Heart left ventricle (tissue), 16 donors: Measurements from ENCODE around the gene DVL1. TPM values are rescaled to one million over a fixed set of nuclear protein-coding genes. Genes with fewer than 3 reads are reported as not detected.

Experiments used
- ATAC-seq, 4 donors: fragments of 200-7000 bp; cut with Tn5 transposase; one replicate each; pipeline ENCODE4 v1.9.1; 2020 to 2022; ENCODE audit warnings: moderate library complexity in 4 of 4, mild to moderate bottlenecking in 3 of 4, moderate number of reproducible peaks in 1 of 4
- DNase-seq, 5 donors: peaks; one replicate each; pipeline ENCODE4 v3.0.0-alpha.2; 2020
- H3K27ac ChIP-seq, 12 donors: fragments of 200-600 bp; sonication (generic) in 4 of 12; one replicate each; pipeline versions ENCODE4 v1.5.0 to v1.8.0; 2016 to 2022; ENCODE audit warnings: mild to moderate bottlenecking in 2 of 12
- H3K27me3 ChIP-seq, 9 donors: fragments of 200-600 bp; sonication (generic) in 2 of 9; one replicate each; pipeline versions ENCODE4 v1.5.1 to v1.8.0; 2016 to 2022; ENCODE audit warnings: mild to moderate bottlenecking in 3 of 9
- H3K36me3 ChIP-seq, 9 donors: fragments of 200-600 bp; sonication (generic) in 2 of 9; one replicate each; pipeline versions ENCODE4 v1.5.0 to v1.8.0; 2018 to 2022; ENCODE audit warnings: mild to moderate bottlenecking in 2 of 9
- H3K4me1 ChIP-seq, 12 donors: fragments of 200-600 bp; sonication (generic) in 4 of 12; one replicate each; pipeline versions ENCODE4 v1.5.0 to v1.8.0; 2016 to 2022; ENCODE audit warnings: mild to moderate bottlenecking in 3 of 12
- H3K4me3 ChIP-seq, 12 donors: fragments of 200-600 bp; sonication (generic) in 4 of 12; one replicate each; pipeline versions ENCODE4 v1.5.0 to v1.8.0; 2017 to 2022; ENCODE audit warnings: mild to moderate bottlenecking in 9 of 12, moderate library complexity in 4 of 12
- H3K9me3 ChIP-seq, 12 donors: fragments of 200-600 bp; sonication (generic) in 4 of 12; one replicate each; pipeline versions ENCODE4 v1.5.0 to v1.8.0; 2016 to 2022; ENCODE audit warnings: mild to moderate bottlenecking in 1 of 12
- CTCF ChIP-seq, 12 donors: fragments of 200-600 bp; sonication (generic) in 4 of 12; IDR thresholded peaks; one replicate each; pipeline versions ENCODE4 v1.5.0 to v1.8.0; 2018 to 2022; ENCODE audit warnings: antibody characterized with exemption in 12 of 12, mild to moderate bottlenecking in 5 of 12
- POLR2A ChIP-seq, 2 donors: fragments of 450-650 bp; IDR thresholded peaks; one replicate each; pipeline ENCODE4 v1.6.1; 2017; ENCODE audit warnings: antibody characterized with exemption in 2 of 2, mild to moderate bottlenecking in 2 of 2, moderate library complexity in 2 of 2
- WGBS, 4 donors: extraction: QIAGEN DNeasy Blood & Tissue Kit in 2 of 4; methylation state at CpG; one replicate each; pipeline versions ENCODE4 v1.1.5 to v1.1.7; 2013 to 2018; 5-methylcytosine and 5-hydroxymethylcytosine counted together
- intact Hi-C, 10 donors: fragments of 100-400 bp; cut with DNase I; formaldehyde crosslinking; loops; one replicate each; pipeline versions ENCODE4 v1.11.1 to v1.14.2; 2022
- polyA plus RNA-seq, 2 donors: library from polyadenylated mRNA; stranded (reverse); fragments of 200-250 nt; gene quantifications; one replicate each; pipeline ENCODE4 v1.2.3, GENCODE V29; 2013
- total RNA-seq, 9 donors: library from RNA; depleted of rRNA in 2 of 9; stranded (reverse); fragments of >200 nt in 2 of 9; fragmentation: NEBNext Ultra II Directional in 3 of 9; extraction: Animal tissue kit (Norgen Biotek cat#: 25700) in 3 of 9; gene quantifications; one replicate each; pipeline versions ENCODE4 v1.1.0 to v1.2.4, GENCODE V29; 2016 to 2023
- donor health status: ischemic (EF 13 %, LVEDD 7.1; RV severe dilation, severe dysfunction).
- donor health status: healthy with polysubstance abuse.
- donor health status: DM: no; HTN: yes; CAD: no.
- donor health status: DM: no; HTN: no; CAD: no.
- donor health status: ischemic (EF 25% LVEDD 6.9; RV normal size, moderate dysfunction).
- donor health status: ischemic (EF 25% LVEDD 5.7; RV mildly dilated, moderate dysfunction).
- donor health status: healthy.
- donor health status: DM: yes; HTN: yes; CAD: no.
- donor health status: ischemic (EF 35%, LVEDD 5.7; RV mildly dilated, moderate dysfunction).
- donor health status: nonischemic (EF 11% LVEDD 7.7; RV severe dilation, severe dysfunction).
- donor health status: DM: yes; HTN: yes; CAD: no.
- donor health status: PGD.
- donor health status: ischemic (EF 29% LVEDD 5.4; RV normal size, mild dysfunction).
- donor health status: nonischemic (EF 23%, LVEDD 6.1; RV moderate dilation, normal function).

The DVL1 gene
- total and polyA plus RNA-seq, 11 donors, result 75.3 to 177 (median 87.1) TPM

- intact Hi-C loops, result no loop called here
- Histone ChIP-seq H3K9me3 (no peaks in the 10 kb centered on the region), H3K27me3 (no peaks in the 10 kb centered on the region), H3K4me1 (peaks cover 0 to 37% (median 9%) of the 10 kb centered on the region in 12 donors), H3K36me3 (peaks cover 0 to 34% (median 22%) of the 10 kb centered on the region in 9 donors), H3K27ac (no peak overlapping the region), H3K4me3 (no peak overlapping the region)
- no peak for TF ChIP-seq CTCF (IDR thresholded peaks at IDR 0.05)
- no peak for TF ChIP-seq POLR2A (IDR thresholded peaks at IDR 0.05)
- ATAC-seq, result no peak
- 76 to 87% (median 87%) methylated on average over 10 to 57 of the region's 57 CpGs for WGBS, 4 donors
- DNase-seq, result no peak
Measured at GRCh38 chr1:1332031-1332755, 17.0 kb downstream of the DVL1 start.

GRCh38 chr1:1331068-1331965 lies 17.9 kb downstream of the DVL1 start, which contains the start of gene TAS1R3:
TAS1R3 (plus strand) TSS chr1:1331280; CDS start chr1:1331346, 66 bp downstream.
- 73 to 84% (median 79%) methylated on average over 21 to 41 of the region's 41 CpGs for WGBS, 4 donors
- TF ChIP-seq POLR2A (IDR thresholded peaks at IDR 0.05) (no peak), CTCF (IDR thresholded peaks at IDR 0.05) (no peak)
- Histone ChIP-seq H3K27ac (no peak within 1 kb of the TSS), H3K4me3 (no peak within 1 kb of the TSS), H3K36me3 (peaks cover 0 to 31% (median 22%) of the 10 kb centered on the region in 9 donors), H3K9me3 (no peaks in the 10 kb centered on the region), H3K27me3 (no peaks in the 10 kb centered on the region), H3K4me1 (peaks cover 2 to 46% (median 14%) of the 10 kb centered on the region in 12 donors)
- ATAC-seq (no peak), DNase-seq (no peak)
- intact Hi-C loops, result no loop called here

- ATAC-seq (peak in 1 of 4 donors; percentile 4), DNase-seq (no peak)
- no peaks in the 10 kb centered on the region for H3K9me3 ChIP-seq
- intact Hi-C loops, result no loop called here
- peaks cover 4 to 54% (median 22%) of the 10 kb centered on the region in 12 donors for H3K4me1 ChIP-seq
- 63 to 79% (median 66%) methylated on average over 12 to 15 of the region's 15 CpGs for WGBS, 4 donors
- no peak overlapping the region for H3K27ac ChIP-seq
- H3K36me3 ChIP-seq, result peaks cover 0 to 28% (median 22%) of the 10 kb centered on the region in 9 donors
- TF ChIP-seq POLR2A (IDR thresholded peaks at IDR 0.05), result no peak
- no peaks in the 10 kb centered on the region for H3K27me3 ChIP-seq
- H3K4me3 ChIP-seq, result no peak overlapping the region
Measured at GRCh38 chr1:1330366-1331067, 18.7 kb downstream of the DVL1 start.

GRCh38 chr1:1329304-1330210 lies 19.7 kb downstream of the DVL1 start:
- H3K36me3 ChIP-seq, result peaks cover 0 to 28% (median 22%) of the 10 kb centered on the region in 9 donors
- no peak for ATAC-seq
- WGBS, 4 donors, result 89 to 92% (median 90%) methylated on average over 46 to 58 of the region's 58 CpGs
- H3K27me3 ChIP-seq, result no peaks in the 10 kb centered on the region
- TF ChIP-seq POLR2A (IDR thresholded peaks at IDR 0.05), result peak in 1 of 2 donors; percentile 30
- no peak for TF ChIP-seq CTCF (IDR thresholded peaks at IDR 0.05)
- H3K4me3 ChIP-seq, result no peak overlapping the region
- no peaks in the 10 kb centered on the region for H3K9me3 ChIP-seq
- no peak overlapping the region for H3K27ac ChIP-seq
- no peak for DNase-seq
- intact Hi-C loops, result no loop called here
- peaks cover 4 to 61% (median 27%) of the 10 kb centered on the region in 12 donors for H3K4me1 ChIP-seq
